Calu3 (cell line): Measurements from ENCODE around the gene TEX264. TPM values are rescaled to one million over a fixed set of nuclear protein-coding genes. Genes with fewer than 3 reads are reported as not detected.
"Not testable (repeated sequence)": the region's sequence is repeated elsewhere in the genome, so short reads cannot be mapped to it uniquely, and the experiment has no call there.

Experiments
- BruUV-seq: library from RNA; stranded (reverse); fragments of 400-500 nt; replicated peaks from 2 replicates; lab custom pipeline; 2021; lab: Mats Ljungman, UMichigan
- CTCF ChIA-PET: fragments of 300-600 bp; sonication (Branson Sonifier 250); formaldehyde crosslinking; loops from one replicate; lab custom pipeline; 2022; ENCODE audit warnings: antibody characterized with exemption; lab: Charles Lee
- DNase-seq: peaks from one replicate; pipeline ENCODE4 v3.0.0; 2022
- H3K27ac Mint-ChIP-seq: one replicate; pipeline ENCODE4 v1.8.0; 2022; ENCODE audit warnings: mixed read lengths; ENCODE audit not compliant: unreplicated experiment
- H3K27me3 Mint-ChIP-seq: one replicate; pipeline ENCODE4 v1.8.0; 2022; ENCODE audit warnings: mixed read lengths; ENCODE audit not compliant: unreplicated experiment
- H3K36me3 Mint-ChIP-seq: one replicate; pipeline ENCODE4 v1.8.0; 2022; ENCODE audit warnings: mild to moderate bottlenecking, moderate library complexity, mixed read lengths; ENCODE audit not compliant: insufficient read depth, unreplicated experiment
- H3K4me1 Mint-ChIP-seq: one replicate; pipeline ENCODE4 v1.8.0; 2022; ENCODE audit warnings: mild to moderate bottlenecking, low read depth, mixed read lengths; ENCODE audit not compliant: unreplicated experiment
- H3K4me3 Mint-ChIP-seq: one replicate; pipeline ENCODE4 v1.8.0; 2022; ENCODE audit warnings: mild to moderate bottlenecking, low read depth, moderate library complexity, mixed read lengths; ENCODE audit not compliant: unreplicated experiment
- H3K9me3 Mint-ChIP-seq: one replicate; pipeline ENCODE4 v1.8.0; 2022; ENCODE audit warnings: low read depth, mixed read lengths; ENCODE audit not compliant: unreplicated experiment
- CTCF ChIP-seq: fragments of 200-600 bp; IDR thresholded peaks from one replicate; pipeline ENCODE4 v1.8.0; 2022; ENCODE audit warnings: antibody characterized with exemption; ENCODE audit not compliant: unreplicated experiment
- intact Hi-C: fragments of 100-400 bp; cut with micrococcal nuclease; formaldehyde crosslinking; loops from one replicate; pipeline ENCODE4 v1.10.0; 2022; ENCODE audit not compliant: unreplicated experiment
- total RNA-seq: library from RNA; stranded (reverse); gene quantifications from 2 replicates; pipeline ENCODE4 v1.2.3, GENCODE V29; 2022

Gene TEX264
- total RNA-seq, 1 experiment from 2014 or later, result 37.0 TPM

DNA sequence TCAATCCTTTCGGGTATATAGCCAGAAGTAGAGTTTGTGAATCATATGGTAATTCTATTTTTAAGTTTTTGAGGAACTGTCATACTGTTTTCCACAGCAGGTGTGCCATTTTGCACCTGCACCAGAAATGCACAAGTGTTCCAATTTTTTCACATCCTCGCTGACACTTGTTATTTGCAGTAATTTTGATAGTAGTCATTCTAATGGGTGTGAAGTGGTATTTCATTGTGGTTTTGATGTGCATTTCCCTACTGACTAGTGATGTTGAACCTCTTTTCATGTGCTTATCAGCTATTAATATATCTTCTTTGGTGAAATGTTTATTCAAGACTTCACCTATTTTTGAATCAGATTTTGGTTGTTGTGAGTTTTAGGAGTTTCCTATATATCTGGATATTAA lies 64.9 kb downstream of the TEX264 start:
- no peak for TF ChIP-seq CTCF
- no peak overlapping the region for H3K27ac Mint-ChIP-seq
- DNase-seq, result no peak
- H3K36me3 Mint-ChIP-seq, result no peaks in the 10 kb centered on the region
- H3K4me3 Mint-ChIP-seq, result no peak overlapping the region
- CTCF ChIA-PET, result no interaction called here
- H3K4me1 Mint-ChIP-seq, result no peaks in the 10 kb centered on the region
- H3K9me3 Mint-ChIP-seq, result no peaks in the 10 kb centered on the region
- BruUV-seq, result no TSS peak
- intact Hi-C loops, result no loop called here
- H3K27me3 Mint-ChIP-seq, result peaks cover 26% of the 10 kb centered on the region

DNA sequence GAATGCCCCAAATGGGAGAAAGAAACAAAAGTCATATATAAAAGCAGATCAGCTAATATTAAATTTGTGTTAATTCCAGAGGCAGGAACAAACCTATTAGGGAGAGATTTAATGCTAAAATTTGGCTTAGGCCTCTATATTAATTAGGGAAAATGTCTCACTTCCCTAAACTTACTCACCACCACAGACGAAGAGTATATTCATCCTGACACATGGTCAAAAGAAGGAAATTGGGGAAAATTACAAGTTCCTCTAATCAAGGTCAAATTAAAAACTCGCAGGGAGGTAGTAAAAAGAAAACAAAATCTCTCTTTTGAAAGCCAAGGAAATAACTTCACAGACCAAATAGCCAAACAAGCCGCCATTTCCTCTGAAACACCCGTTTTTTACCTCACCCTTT lies 68.1 kb downstream of the TEX264 start:
- Mint-ChIP-seq H3K9me3 (no peaks in the 10 kb centered on the region), H3K4me1 (no peaks in the 10 kb centered on the region), H3K27ac (no peak overlapping the region), H3K4me3 (no peak overlapping the region), H3K36me3 (no peaks in the 10 kb centered on the region), H3K27me3 (peaks cover 26% of the 10 kb centered on the region)
- TF ChIP-seq CTCF, result no peak
- CTCF ChIA-PET, result no interaction called here
- intact Hi-C loops, result no loop called here
- BruUV-seq, result no TSS peak
- no peak for DNase-seq

GRCh38 chr3:51742320-51742719 lies 71.3 kb downstream of the TEX264 start:
- H3K36me3 Mint-ChIP-seq, H3K4me3 Mint-ChIP-seq, H3K4me1 Mint-ChIP-seq, H3K27ac Mint-ChIP-seq, H3K9me3 Mint-ChIP-seq, DNase-seq, intact Hi-C loops, BruUV-seq, CTCF ChIA-PET: not testable (repeated sequence)
- peaks cover 26% of the 10 kb centered on the region for H3K27me3 Mint-ChIP-seq

DNA sequence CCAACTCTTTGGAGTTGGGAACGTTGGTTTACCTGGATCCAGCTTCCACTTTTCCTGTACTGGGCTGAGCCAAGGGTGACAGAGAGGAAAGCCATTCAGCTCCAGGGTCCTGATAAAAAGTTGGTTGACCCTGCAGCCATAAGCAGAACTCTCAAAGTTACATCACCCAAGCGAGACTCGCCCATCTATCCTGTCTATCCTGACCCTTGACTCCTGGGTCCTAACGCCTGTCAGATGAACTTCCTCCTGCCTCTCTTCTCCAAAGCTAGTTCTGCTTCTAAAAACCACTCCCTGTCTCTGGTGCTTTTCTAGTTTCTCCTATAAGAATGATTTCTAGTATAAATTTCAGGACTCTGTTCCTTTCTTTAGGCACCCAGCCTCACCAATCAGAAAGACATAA lies 71.9 kb downstream of the TEX264 start:
- H3K4me1 Mint-ChIP-seq, H3K4me3 Mint-ChIP-seq, BruUV-seq, intact Hi-C loops, H3K27ac Mint-ChIP-seq, DNase-seq, H3K36me3 Mint-ChIP-seq, H3K9me3 Mint-ChIP-seq, CTCF ChIA-PET: not testable (repeated sequence)
- H3K27me3 Mint-ChIP-seq, result peaks cover 23% of the 10 kb centered on the region

- H3K27me3 Mint-ChIP-seq, result no peaks in the 10 kb centered on the region
- DNase-seq, result no peak
- no peak overlapping the region for H3K4me3 Mint-ChIP-seq
- CTCF ChIA-PET, result no interaction called here
- no TSS peak for BruUV-seq
- H3K9me3 Mint-ChIP-seq, result no peaks in the 10 kb centered on the region
- TF ChIP-seq CTCF, result no peak
- no peak overlapping the region for H3K27ac Mint-ChIP-seq
- H3K4me1 Mint-ChIP-seq, result peaks cover 17% of the 10 kb centered on the region
- intact Hi-C loops, result no loop called here
- peaks cover 4% of the 10 kb centered on the region for H3K36me3 Mint-ChIP-seq
These were observed 76.8 kb downstream of the TEX264 start for GRCh38 chr3:51747840-51748239.
